Measurements from ENCODE around the gene NFATC2. TPM values are rescaled to one million over a fixed set of nuclear protein-coding genes. Genes with fewer than 3 reads are reported as not detected.
A peak's percentile ranks its signal among the peaks of the same experiment; 100 is the strongest.

Gene NFATC2
- total RNA-seq, 1 experiment from 2014 or later: 32.3 TPM

- Histone ChIP-seq H4K20me1 (ENCODE audit: insufficient read depth, low read depth, low read length) (no peaks in the 10 kb centered on the region), H3K36me3 (ENCODE audit: insufficient read depth, low read length) (no peaks in the 10 kb centered on the region), H2AFZ (ENCODE audit: low read length) (peak overlapping the region; percentile 90), H3K4me1 (ENCODE audit: low read length) (peaks cover 12% of the 10 kb centered on the region), H3K9me3 (ENCODE audit: low read length) (no peaks in the 10 kb centered on the region), H3K79me2 (ENCODE audit: low read length) (no peaks in the 10 kb centered on the region), H3K9ac (ENCODE audit: low read length) (peak overlapping the region; percentile 37; the same call in 1 of the 2 replicates), H3K4me2 (ENCODE audit: low read depth, low read length, poor library complexity, severe bottlenecking) (peak overlapping the region; percentile 44), H3K27me3 (ENCODE audit: low read length) (peaks cover 2% of the 10 kb centered on the region; the same call in 1 of the 2 replicates), H3K4me3 (ENCODE audit: low read length) (peak overlapping the region; percentile 9; the same call in 1 of the 2 replicates), H3K9me2 (replicated peaks; ENCODE audit: insufficient read depth, low read length) (no peaks in the 10 kb centered on the region), H3K27ac (ENCODE audit: low read length) (peak overlapping the region; percentile 17; the same call in 1 of the 2 replicates)
- DNase-seq: no peak
Measured at GRCh38 chr20:51554538-51555165, 12.1 kb upstream of the NFATC2 start.

- Histone ChIP-seq H3K4me2 (ENCODE audit: low read depth, low read length, poor library complexity, severe bottlenecking) (peak overlapping the region; percentile 44), H4K20me1 (ENCODE audit: insufficient read depth, low read depth, low read length) (no peaks in the 10 kb centered on the region), H3K4me1 (ENCODE audit: low read length) (peaks cover 12% of the 10 kb centered on the region), H2AFZ (ENCODE audit: low read length) (peak overlapping the region; percentile 90), H3K79me2 (ENCODE audit: low read length) (no peaks in the 10 kb centered on the region), H3K36me3 (ENCODE audit: insufficient read depth, low read length) (no peaks in the 10 kb centered on the region), H3K27ac (ENCODE audit: low read length) (peak overlapping the region; percentile 17; the same call in 1 of the 2 replicates), H3K9me3 (ENCODE audit: low read length) (no peaks in the 10 kb centered on the region), H3K4me3 (ENCODE audit: low read length) (peak overlapping the region; percentile 9; the same call in 1 of the 2 replicates), H3K9ac (ENCODE audit: low read length) (peak overlapping the region; percentile 37; the same call in 1 of the 2 replicates), H3K9me2 (replicated peaks; ENCODE audit: insufficient read depth, low read length) (no peaks in the 10 kb centered on the region), H3K27me3 (ENCODE audit: low read length) (peaks cover 2% of the 10 kb centered on the region; the same call in 1 of the 2 replicates)
- no peak for DNase-seq
Measured at GRCh38 chr20:51553897-51554486, 11.5 kb upstream of the NFATC2 start.

GRCh38 chr20:51551186-51551585 is 8.7 kb upstream of the NFATC2 start:
- Histone ChIP-seq H3K27me3 (ENCODE audit: low read length) (no peaks in the 10 kb centered on the region), H3K4me3 (ENCODE audit: low read length) (no peak overlapping the region), H3K4me2 (ENCODE audit: low read depth, low read length, poor library complexity, severe bottlenecking) (no peak overlapping the region), H3K9me3 (ENCODE audit: low read length) (no peaks in the 10 kb centered on the region), H3K4me1 (ENCODE audit: low read length) (peaks cover 12% of the 10 kb centered on the region), H3K79me2 (ENCODE audit: low read length) (no peaks in the 10 kb centered on the region), H3K27ac (ENCODE audit: low read length) (no peak overlapping the region), H3K9ac (ENCODE audit: low read length) (no peak overlapping the region), H3K9me2 (replicated peaks; ENCODE audit: insufficient read depth, low read length) (no peaks in the 10 kb centered on the region), H2AFZ (ENCODE audit: low read length) (no peak overlapping the region), H4K20me1 (ENCODE audit: insufficient read depth, low read depth, low read length) (no peaks in the 10 kb centered on the region), H3K36me3 (ENCODE audit: insufficient read depth, low read length) (no peaks in the 10 kb centered on the region)
- no peak for DNase-seq

- Histone ChIP-seq H3K4me3 (ENCODE audit: low read length) (no peak overlapping the region), H4K20me1 (ENCODE audit: insufficient read depth, low read depth, low read length) (no peaks in the 10 kb centered on the region), H3K36me3 (ENCODE audit: insufficient read depth, low read length) (no peaks in the 10 kb centered on the region), H2AFZ (ENCODE audit: low read length) (no peak overlapping the region), H3K9me3 (ENCODE audit: low read length) (no peaks in the 10 kb centered on the region), H3K9me2 (replicated peaks; ENCODE audit: insufficient read depth, low read length) (0 out of 2 replicates have a peak, but pooled peaks cover 4% of the 10 kb centered on the region), H3K27ac (ENCODE audit: low read length) (no peak overlapping the region), H3K9ac (ENCODE audit: low read length) (no peak overlapping the region), H3K79me2 (ENCODE audit: low read length) (no peaks in the 10 kb centered on the region), H3K27me3 (ENCODE audit: low read length) (no peaks in the 10 kb centered on the region), H3K4me2 (ENCODE audit: low read depth, low read length, poor library complexity, severe bottlenecking) (no peak overlapping the region), H3K4me1 (ENCODE audit: low read length) (peaks cover 6% of the 10 kb centered on the region)
- DNase-seq: no peak
Measured at GRCh38 chr20:51549474-51549873, 7.0 kb upstream of the NFATC2 start.

- no peak overlapping the region for H3K9ac ChIP-seq (ENCODE audit: low read length)
- no peak overlapping the region for H3K4me3 ChIP-seq (ENCODE audit: low read length)
- H3K27ac ChIP-seq (ENCODE audit: low read length): no peak overlapping the region
- H3K9me3 ChIP-seq (ENCODE audit: low read length): no peaks in the 10 kb centered on the region
- H3K4me1 ChIP-seq (ENCODE audit: low read length): peaks cover 8% of the 10 kb centered on the region
- no peak overlapping the region for H3K4me2 ChIP-seq (ENCODE audit: low read depth, low read length, poor library complexity, severe bottlenecking)
- no peaks in the 10 kb centered on the region for H4K20me1 ChIP-seq (ENCODE audit: insufficient read depth, low read depth, low read length)
- no peak overlapping the region for H2AFZ ChIP-seq (ENCODE audit: low read length)
- H3K79me2 ChIP-seq (ENCODE audit: low read length): no peaks in the 10 kb centered on the region
- H3K27me3 ChIP-seq (ENCODE audit: low read length): no peaks in the 10 kb centered on the region
- H3K36me3 ChIP-seq (ENCODE audit: insufficient read depth, low read length): no peaks in the 10 kb centered on the region
- no peak for DNase-seq
- 0 out of 2 replicates have a peak, but pooled peaks cover 4% of the 10 kb centered on the region for H3K9me2 ChIP-seq (replicated peaks; ENCODE audit: insufficient read depth, low read length)
Measured at GRCh38 chr20:51547951-51548350, 5.4 kb upstream of the NFATC2 start.

- Histone ChIP-seq H3K4me1 (ENCODE audit: low read length) (peaks cover 18% of the 10 kb centered on the region), H3K9me3 (ENCODE audit: low read length) (no peaks in the 10 kb centered on the region), H3K9ac (ENCODE audit: low read length) (no peak overlapping the region), H3K27ac (ENCODE audit: low read length) (no peak overlapping the region), H2AFZ (ENCODE audit: low read length) (no peak overlapping the region), H3K4me2 (ENCODE audit: low read depth, low read length, poor library complexity, severe bottlenecking) (no peak overlapping the region), H3K9me2 (replicated peaks; ENCODE audit: insufficient read depth, low read length) (0 out of 2 replicates have a peak, but pooled peaks cover 4% of the 10 kb centered on the region), H3K4me3 (ENCODE audit: low read length) (no peak overlapping the region), H4K20me1 (ENCODE audit: insufficient read depth, low read depth, low read length) (no peaks in the 10 kb centered on the region), H3K27me3 (ENCODE audit: low read length) (no peaks in the 10 kb centered on the region), H3K79me2 (ENCODE audit: low read length) (peaks cover 19% of the 10 kb centered on the region), H3K36me3 (ENCODE audit: insufficient read depth, low read length) (no peaks in the 10 kb centered on the region)
- DNase-seq: no peak
Measured at GRCh38 chr20:51545515-51545914, 3.0 kb upstream of the NFATC2 start.

- H3K27me3 ChIP-seq (ENCODE audit: low read length): no peaks in the 10 kb centered on the region
- H3K36me3 ChIP-seq (ENCODE audit: insufficient read depth, low read length): 0 out of 2 replicates have a peak, but pooled peaks cover 7% of the 10 kb centered on the region
- H3K79me2 ChIP-seq (ENCODE audit: low read length): peaks cover 40% of the 10 kb centered on the region
- H3K9ac ChIP-seq (ENCODE audit: low read length): peak overlapping the region; percentile 82
- H3K4me1 ChIP-seq (ENCODE audit: low read length): peaks cover 39% of the 10 kb centered on the region
- peak overlapping the region; percentile 93 for H3K4me2 ChIP-seq (ENCODE audit: low read depth, low read length, poor library complexity, severe bottlenecking)
- peak overlapping the region; percentile 83 for H3K4me3 ChIP-seq (ENCODE audit: low read length)
- DNase-seq: no peak
- H4K20me1 ChIP-seq (ENCODE audit: insufficient read depth, low read depth, low read length): no peaks in the 10 kb centered on the region
- peak overlapping the region; percentile 66; the same call in 1 of the 2 replicates for H2AFZ ChIP-seq (ENCODE audit: low read length)
- no peak overlapping the region for H3K27ac ChIP-seq (ENCODE audit: low read length)
- H3K9me2 ChIP-seq (replicated peaks; ENCODE audit: insufficient read depth, low read length): 0 out of 2 replicates have a peak, but pooled peaks cover 4% of the 10 kb centered on the region
- no peaks in the 10 kb centered on the region for H3K9me3 ChIP-seq (ENCODE audit: low read length)
Measured at GRCh38 chr20:51543422-51543788, 886 bp upstream of the NFATC2 start.

GRCh38 chr20:51542033-51542570 is 417 bp downstream of the NFATC2 start:
- peak; percentile 85 for DNase-seq
- H3K9me2 ChIP-seq (replicated peaks; ENCODE audit: insufficient read depth, low read length): 0 out of 2 replicates have a peak, but pooled peaks cover 4% of the 10 kb centered on the region
- H3K4me2 ChIP-seq (ENCODE audit: low read depth, low read length, poor library complexity, severe bottlenecking): peak overlapping the region; percentile 79
- H3K27ac ChIP-seq (ENCODE audit: low read length): peak overlapping the region; percentile 90
- peaks cover 53% of the 10 kb centered on the region for H3K79me2 ChIP-seq (ENCODE audit: low read length)
- H4K20me1 ChIP-seq (ENCODE audit: insufficient read depth, low read depth, low read length): no peaks in the 10 kb centered on the region
- no peak overlapping the region for H2AFZ ChIP-seq (ENCODE audit: low read length)
- H3K9me3 ChIP-seq (ENCODE audit: low read length): no peaks in the 10 kb centered on the region
- H3K27me3 ChIP-seq (ENCODE audit: low read length): no peaks in the 10 kb centered on the region
- H3K36me3 ChIP-seq (ENCODE audit: insufficient read depth, low read length): peaks cover 15% of the 10 kb centered on the region; the same call in 1 of the 2 replicates
- H3K4me1 ChIP-seq (ENCODE audit: low read length): peaks cover 52% of the 10 kb centered on the region
- H3K4me3 ChIP-seq (ENCODE audit: low read length): peak overlapping the region; percentile 77
- peak overlapping the region; percentile 99 for H3K9ac ChIP-seq (ENCODE audit: low read length)
